GM19397 (cell line): ENCODE measurements around the gene ERC1.
"Not testable (repeated sequence)": the region's sequence is repeated elsewhere in the genome, so short reads cannot be mapped to it uniquely, and the experiment has no call there.

Experiments used
- ATAC-seq: cut with Tn5 transposase; IDR thresholded peaks from one replicate; pipeline ENCODE4 v1.9.1; 2021; ENCODE audit warnings: mild to moderate bottlenecking, moderate library complexity; ENCODE audit not compliant: unreplicated experiment

ERC1 gene

DNA sequence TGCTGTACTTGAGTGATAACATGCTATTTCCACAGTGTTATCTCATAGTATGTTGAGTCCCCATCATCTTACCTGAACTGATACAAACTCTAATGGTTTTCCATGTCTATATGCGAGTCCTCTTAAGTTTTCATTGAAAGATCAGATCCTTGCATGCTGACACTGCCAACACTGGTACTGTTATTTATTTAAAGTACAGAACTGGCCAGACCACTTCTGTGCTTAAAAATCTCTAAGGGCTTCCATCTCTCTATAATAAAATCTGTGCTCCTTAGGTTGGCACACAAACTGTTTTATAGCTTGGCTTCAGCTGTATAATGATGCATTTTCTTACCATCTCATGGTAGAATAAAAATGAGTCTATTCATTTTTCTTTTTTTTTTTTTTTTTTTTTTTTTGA is 188.1 kb downstream of the ERC1 start:
- ATAC-seq = no peak

- no peak for ATAC-seq
Measured at GRCh38 chr12:1182069-1182468, 191.0 kb downstream of the ERC1 start.

DNA sequence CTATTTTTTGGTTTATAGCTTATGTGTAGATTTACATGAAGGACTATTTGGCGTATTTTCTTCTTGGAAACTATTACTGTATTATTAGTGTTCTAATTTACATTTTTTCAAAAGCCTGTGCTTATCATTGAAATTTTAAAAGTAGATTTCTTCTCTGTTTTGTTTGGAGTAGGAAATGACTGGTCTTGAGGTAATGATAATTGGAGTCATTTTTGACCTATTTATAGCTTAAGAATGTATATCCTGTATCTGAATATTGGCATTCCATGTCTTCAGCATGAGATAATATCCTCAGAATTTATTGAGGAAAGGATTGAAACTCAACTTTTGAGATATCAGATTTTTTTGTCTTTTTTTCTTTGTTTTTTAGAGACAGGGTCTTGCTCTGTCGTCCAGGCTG is 193.4 kb downstream of the ERC1 start:
- no peak for ATAC-seq

GRCh38 chr12:1185460-1186182 is 194.6 kb downstream of the ERC1 start:
- no peak for ATAC-seq

GRCh38 chr12:1186298-1186697 is 195.3 kb downstream of the ERC1 start:
- no peak for ATAC-seq

- ATAC-seq = no peak
Measured at GRCh38 chr12:1188016-1188415, 197.0 kb downstream of the ERC1 start.

GRCh38 chr12:1189163-1189562 is 198.1 kb downstream of the ERC1 start:
- ATAC-seq = no peak

- ATAC-seq = no peak
Measured at GRCh38 chr12:1195513-1195912, 204.5 kb downstream of the ERC1 start.

DNA sequence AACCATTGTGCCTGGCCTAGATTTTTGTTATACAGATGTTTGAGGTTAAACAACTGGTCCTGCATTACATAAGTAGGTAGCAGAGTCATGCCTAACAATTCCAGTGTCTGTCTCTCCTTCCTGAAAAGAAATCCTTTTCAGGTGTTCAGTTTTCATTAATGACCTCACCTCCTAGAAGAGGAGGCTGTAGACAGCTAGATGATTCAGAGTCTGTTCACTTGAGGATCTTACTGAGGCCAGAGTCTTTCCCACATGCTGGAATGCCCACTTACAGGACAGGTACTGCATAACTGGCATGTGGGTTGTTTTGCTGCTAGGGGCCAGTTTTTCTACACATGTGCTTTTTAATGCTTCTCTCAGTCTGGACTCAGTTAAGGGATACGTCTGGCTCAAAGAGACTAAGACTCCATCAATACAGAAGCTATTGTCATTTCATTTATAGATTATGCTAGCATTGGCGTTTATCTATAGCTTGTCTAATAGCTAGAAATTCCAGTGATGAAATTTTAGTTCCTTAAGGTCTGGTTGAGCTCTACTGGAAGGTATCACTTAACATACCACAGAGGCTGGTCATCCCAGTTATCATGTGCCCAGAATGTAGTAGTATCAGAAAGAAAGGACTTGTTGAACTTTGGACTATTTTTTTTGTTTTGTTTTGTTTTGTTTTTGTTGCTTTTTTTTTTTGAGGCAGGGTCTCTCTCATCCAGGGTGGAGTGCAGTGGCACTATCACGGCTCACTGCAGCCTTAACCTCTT is 206.4 kb downstream of the ERC1 start:
- no peak for ATAC-seq

- ATAC-seq = not testable (repeated sequence)
Measured at GRCh38 chr12:1198854-1199253, 207.8 kb downstream of the ERC1 start.

DNA sequence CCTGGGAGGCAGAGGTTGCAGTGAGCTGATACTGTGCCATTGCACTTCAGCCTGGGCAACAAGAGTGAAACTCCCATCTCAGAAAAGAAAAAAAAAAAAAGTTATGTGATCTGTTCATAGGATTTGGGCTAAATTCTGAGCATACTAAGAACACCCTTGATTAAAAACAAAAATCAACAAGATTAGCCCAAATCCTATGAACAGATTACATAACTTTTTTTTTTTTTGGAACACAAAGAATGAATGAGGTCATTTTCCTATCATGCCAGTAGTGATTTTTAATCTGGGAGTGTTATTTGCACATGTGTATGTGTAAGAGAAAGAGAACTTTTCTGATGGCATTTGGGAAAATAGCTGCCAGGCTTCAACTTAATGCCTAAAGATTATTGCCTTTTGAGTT is 208.7 kb downstream of the ERC1 start:
- ATAC-seq = no peak

DNA sequence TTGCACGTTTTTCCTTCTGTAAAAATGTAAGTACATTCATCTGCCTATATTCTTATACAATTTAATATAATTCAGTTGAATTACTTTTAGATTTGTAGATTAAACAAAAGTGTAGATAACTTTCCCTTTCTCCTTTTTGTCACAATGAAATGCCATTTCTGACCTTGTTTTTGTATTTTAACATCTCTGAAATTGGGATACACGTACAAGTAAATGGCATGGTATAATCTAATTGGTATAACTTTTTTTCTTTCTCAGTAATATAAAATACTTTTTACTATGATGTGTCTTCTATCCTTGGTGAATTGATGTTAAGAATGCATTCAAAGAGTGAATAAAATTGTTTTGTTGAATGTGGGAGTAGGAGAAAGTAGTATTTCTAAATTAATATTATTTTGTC is 210.0 kb downstream of the ERC1 start:
- ATAC-seq = no peak

DNA sequence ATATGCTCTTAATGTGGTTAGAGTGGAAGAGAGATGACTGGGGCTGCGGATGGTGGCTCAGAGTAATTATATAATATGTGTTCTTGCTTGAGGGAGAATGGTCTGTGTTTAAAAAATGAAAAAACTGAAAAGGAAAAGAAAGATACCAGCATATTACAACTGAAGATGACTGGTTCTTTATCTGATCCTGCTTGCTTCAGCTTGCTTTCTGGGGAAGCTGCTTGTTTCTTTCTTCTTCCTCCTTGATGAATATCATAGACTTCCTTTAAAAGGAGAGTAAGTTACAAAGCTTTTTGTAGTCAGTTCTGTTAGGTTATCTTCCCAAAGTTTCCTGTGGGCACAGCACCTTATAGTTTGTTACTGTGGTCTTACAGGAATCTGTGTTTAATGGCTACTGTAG is 210.9 kb downstream of the ERC1 start:
- no peak for ATAC-seq

DNA sequence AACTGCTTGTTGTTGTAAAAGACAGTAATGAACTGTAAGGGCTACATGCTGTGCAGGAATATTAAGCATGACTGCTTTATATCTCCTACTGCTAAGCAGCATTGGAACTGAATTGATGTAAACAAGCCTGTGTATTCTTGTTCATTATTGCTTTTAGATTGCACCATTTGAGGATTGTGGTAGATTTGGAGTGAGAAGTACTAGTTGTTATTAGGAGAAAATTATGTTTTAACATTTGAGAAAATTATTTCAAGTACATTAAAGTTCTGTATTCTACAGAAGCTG is 212.7 kb downstream of the ERC1 start:
- ATAC-seq = no peak

DNA sequence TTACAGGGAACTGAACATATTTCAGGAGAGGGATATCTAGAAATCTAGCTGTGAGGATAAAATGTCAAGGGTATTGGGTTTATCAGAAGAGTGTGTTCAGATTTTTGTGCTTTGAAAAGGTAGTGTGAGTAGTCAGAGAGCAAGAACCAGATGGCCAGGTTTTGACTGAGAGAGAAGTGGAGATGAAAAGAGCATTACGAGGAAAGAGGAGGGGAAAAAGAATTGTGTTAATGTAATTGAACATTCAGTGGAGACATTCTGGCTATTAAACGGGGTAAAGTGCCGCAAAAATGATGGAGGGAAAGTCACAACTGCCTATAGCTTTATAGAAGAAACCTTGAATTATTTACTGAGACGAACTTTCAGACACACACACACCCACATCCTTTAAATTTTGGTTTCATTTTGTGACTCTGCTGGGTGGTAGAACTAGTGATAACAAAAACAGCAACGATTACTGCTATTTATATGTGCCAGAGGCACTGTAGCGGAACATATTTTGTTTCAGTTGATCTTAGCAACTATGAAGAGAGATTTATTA is 213.6 kb downstream of the ERC1 start:
- ATAC-seq = peak; percentile 78

- ATAC-seq = no peak
Measured at GRCh38 chr12:1205512-1206060, 214.6 kb downstream of the ERC1 start.

- no peak for ATAC-seq
Measured at GRCh38 chr12:1206118-1206734, 215.2 kb downstream of the ERC1 start.

- no peak for ATAC-seq
Measured at GRCh38 chr12:1207276-1207675, 216.3 kb downstream of the ERC1 start.

DNA sequence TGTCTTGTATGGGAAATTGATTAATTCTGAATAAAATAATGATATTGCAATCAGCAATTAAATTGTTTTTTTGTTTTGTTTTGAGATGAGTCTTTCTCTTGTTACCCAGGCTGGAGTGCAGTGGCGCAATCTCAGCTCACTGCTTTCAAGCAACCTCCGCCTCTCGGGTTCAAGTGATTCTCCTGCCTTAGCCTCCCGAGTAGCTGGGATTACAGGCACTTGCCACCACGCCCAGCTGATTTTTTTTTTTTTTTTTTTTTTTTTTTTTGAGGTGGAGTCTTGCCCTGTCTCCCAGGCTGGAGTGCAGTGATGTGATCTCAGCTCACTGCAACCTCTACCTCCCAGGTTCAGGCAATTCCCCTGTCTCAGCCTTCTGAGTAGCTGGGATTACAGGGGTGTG is 217.7 kb downstream of the ERC1 start:
- not testable (repeated sequence) for ATAC-seq

DNA sequence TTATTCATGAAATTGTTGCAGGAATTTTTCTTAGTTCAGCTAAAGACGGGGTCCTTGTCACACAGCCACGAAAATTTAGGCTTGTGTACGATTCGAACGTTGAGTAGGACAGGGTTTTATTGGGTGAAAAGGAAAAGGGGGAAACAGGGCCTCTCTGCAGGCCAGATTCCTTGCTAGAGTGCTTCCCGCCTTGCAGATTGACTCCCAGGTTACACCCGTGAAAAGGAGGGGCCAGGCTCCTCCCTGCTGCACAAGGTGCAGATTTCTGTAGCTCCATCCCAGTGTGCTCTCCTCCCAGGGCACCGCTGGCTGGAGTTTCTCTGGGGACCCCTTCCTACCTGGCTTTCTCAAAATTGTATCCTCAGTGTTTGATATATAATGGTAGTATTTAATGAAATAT is 221.5 kb downstream of the ERC1 start:
- no peak for ATAC-seq

- ATAC-seq = no peak
Measured at GRCh38 chr12:1213205-1213604, 222.2 kb downstream of the ERC1 start.
